Gastroesophageal sphincter (tissue), 3 donors: ENCODE results near the gene SALL1.

Experiments used
- CTCF ChIP-seq, 4 experiments: fragments of 200-600 bp in 2 of 4; fragments of 450-650 bp in 2 of 4; sonication (generic) in 1 of 4; IDR thresholded peaks; one replicate each; pipeline ENCODE4 v1.5.1; 2017 to 2019; ENCODE audit warnings: antibody characterized with exemption in 4 of 4, mild to moderate bottlenecking in 2 of 4, moderate library complexity in 2 of 4
- EP300 ChIP-seq: sonication (generic); formaldehyde crosslinking; IDR thresholded peaks from one replicate; pipeline ENCODE4 v1.6.1; 2017; ENCODE audit warnings: antibody characterized with exemption, mild to moderate bottlenecking
- POLR2A ChIP-seq, 2 donors: fragments of 450-650 bp; IDR thresholded peaks; one replicate each; pipeline ENCODE4 v1.6.1; 2017; ENCODE audit warnings: antibody characterized with exemption in 2 of 2, mild to moderate bottlenecking in 2 of 2, moderate library complexity in 1 of 2
- POLR2AphosphoS5 ChIP-seq: sonication (generic); formaldehyde crosslinking; IDR thresholded peaks from one replicate; pipeline ENCODE4 v1.6.1; 2017; ENCODE audit warnings: antibody characterized with exemption

DNA sequence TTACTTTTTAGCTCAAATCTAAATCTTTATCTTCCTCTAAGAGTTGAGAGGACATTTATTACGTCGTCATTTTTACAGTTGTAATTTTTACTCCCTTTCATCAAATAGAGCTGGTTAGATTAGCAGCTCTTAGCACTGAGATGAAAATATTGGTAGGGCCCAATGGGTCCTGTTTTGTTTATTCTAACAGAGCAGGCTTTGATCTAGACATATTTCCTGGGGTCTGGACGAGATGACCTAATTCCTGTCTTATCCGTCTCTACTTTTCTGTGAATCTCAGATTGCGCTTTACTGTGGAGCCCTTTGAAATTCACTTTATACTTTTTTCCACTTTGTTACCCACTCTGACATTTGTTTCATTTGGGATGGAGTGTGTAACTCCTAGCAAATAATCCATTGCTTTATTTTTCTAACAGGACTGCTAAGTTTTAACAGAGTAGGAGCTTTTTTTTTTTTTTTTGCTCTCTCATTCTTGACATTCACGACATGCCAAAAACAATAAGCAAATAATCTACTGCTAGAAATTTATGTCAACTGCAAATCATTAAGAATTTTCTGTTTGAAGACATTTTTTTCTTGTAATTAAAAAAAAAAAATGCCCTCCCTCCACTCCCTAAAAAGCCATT lies 18.5 kb downstream of the SALL1 start:
- TF ChIP-seq CTCF (IDR thresholded peaks at IDR 0.05): no peak
- TF ChIP-seq EP300: no peak
- no peak for TF ChIP-seq POLR2AphosphoS5
- no peak for TF ChIP-seq POLR2A (IDR thresholded peaks at IDR 0.05)
